ENCODE data around the gene CEMIP. TPM values are rescaled to one million over a fixed set of nuclear protein-coding genes. Genes with fewer than 3 reads are reported as not detected.
A peak's percentile ranks its signal among the peaks of the same experiment; 100 is the strongest.

CEMIP gene
- total RNA-seq, 3 donors from 2014 or later, result under 0.01 to 0.66 (median 0.59) TPM

- no peak for TF ChIP-seq CTCF (IDR thresholded peaks at IDR 0.05)
- no peak for TF ChIP-seq POLR2A (IDR thresholded peaks at IDR 0.05)
- TF ChIP-seq POLR2AphosphoS5 (IDR thresholded peaks at IDR 0.05), result no peak
- intact Hi-C loops (cut with DNase I; ENCODE audit: low total_unique reads), result no loop called here
- H3K9me3 ChIP-seq, result no peaks in the 10 kb centered on the region
These were observed 76.0 kb downstream of the CEMIP start for GRCh38 chr15:80855206-80855605.

GRCh38 chr15:80856400-80856799, 77.2 kb downstream of the CEMIP start:
- Histone ChIP-seq H3K4me1 (peaks cover 0 to 14% of the 10 kb centered on the region in 2 donors), H3K27me3 (no peaks in the 10 kb centered on the region), H3K27ac (no peak overlapping the region), H3K4me3 (no peak overlapping the region), H3K36me3 (no peaks in the 10 kb centered on the region), H3K9me3 (no peaks in the 10 kb centered on the region)
- no peak for DNase-seq (ENCODE audit: low spot score in 2 of 2)
- TF ChIP-seq POLR2A (IDR thresholded peaks at IDR 0.05), result no peak
- TF ChIP-seq CTCF (IDR thresholded peaks at IDR 0.05), result no peak
- TF ChIP-seq POLR2AphosphoS5 (IDR thresholded peaks at IDR 0.05), result no peak
- intact Hi-C loops (cut with DNase I; ENCODE audit: low total_unique reads), result no loop called here

More at GRCh38 chr15:80855206-80855605, 76.0 kb downstream of the CEMIP start:
- no peak overlapping the region for H3K4me3 ChIP-seq
- H3K27ac ChIP-seq, result no peak overlapping the region
- no peaks in the 10 kb centered on the region for H3K27me3 ChIP-seq
- H3K4me1 ChIP-seq, result peaks cover 0 to 14% of the 10 kb centered on the region in 2 donors
- DNase-seq (ENCODE audit: low spot score in 2 of 2), result no peak
- H3K36me3 ChIP-seq, result no peaks in the 10 kb centered on the region

- peak; percentile 57 to 71 for DNase-seq (ENCODE audit: low spot score in 2 of 2)
- Histone ChIP-seq H3K9me3 (no peaks in the 10 kb centered on the region), H3K4me3 (no peak overlapping the region), H3K27me3 (no peaks in the 10 kb centered on the region), H3K4me1 (peaks cover 0 to 14% of the 10 kb centered on the region in 2 donors), H3K36me3 (no peaks in the 10 kb centered on the region), H3K27ac (no peak overlapping the region)
- TF ChIP-seq POLR2AphosphoS5 (IDR thresholded peaks at IDR 0.05), result no peak
- TF ChIP-seq CTCF (IDR thresholded peaks at IDR 0.05), result no peak
- no peak for TF ChIP-seq POLR2A (IDR thresholded peaks at IDR 0.05)
- intact Hi-C loops (cut with DNase I; ENCODE audit: low total_unique reads), result no loop called here
These were observed 77.7 kb downstream of the CEMIP start for GRCh38 chr15:80856809-80857377.

- peaks cover 0 to 4% of the 10 kb centered on the region in 2 donors for H3K4me1 ChIP-seq
- H3K4me3 ChIP-seq, result no peak overlapping the region
- intact Hi-C loops (cut with DNase I; ENCODE audit: low total_unique reads), result no loop called here
- no peaks in the 10 kb centered on the region for H3K27me3 ChIP-seq
- TF ChIP-seq CTCF (IDR thresholded peaks at IDR 0.05) (no peak), POLR2A (IDR thresholded peaks at IDR 0.05) (no peak), POLR2AphosphoS5 (IDR thresholded peaks at IDR 0.05) (no peak)
- no peaks in the 10 kb centered on the region for H3K36me3 ChIP-seq
- H3K27ac ChIP-seq, result no peak overlapping the region
- H3K9me3 ChIP-seq, result no peaks in the 10 kb centered on the region
- no peak for DNase-seq (ENCODE audit: low spot score in 2 of 2)
These were observed 82.6 kb downstream of the CEMIP start for GRCh38 chr15:80861731-80862170.

GRCh38 chr15:80864666-80865065, 85.5 kb downstream of the CEMIP start:
- intact Hi-C loops (cut with DNase I; ENCODE audit: low total_unique reads), result no loop called here
- H3K36me3 ChIP-seq, result no peaks in the 10 kb centered on the region
- TF ChIP-seq CTCF (IDR thresholded peaks at IDR 0.05), result no peak
- TF ChIP-seq POLR2AphosphoS5 (IDR thresholded peaks at IDR 0.05), result no peak
- TF ChIP-seq POLR2A (IDR thresholded peaks at IDR 0.05), result no peak
- H3K4me1 ChIP-seq, result no peaks in the 10 kb centered on the region
- no peaks in the 10 kb centered on the region for H3K27me3 ChIP-seq
- DNase-seq (ENCODE audit: low spot score in 2 of 2), result no peak
- H3K9me3 ChIP-seq, result no peaks in the 10 kb centered on the region
- no peak overlapping the region for H3K4me3 ChIP-seq
- no peak overlapping the region for H3K27ac ChIP-seq

All from breast epithelium (tissue), 4 donors.